ENCODE measurements around the gene TEX48.

TEX48 gene

DNA sequence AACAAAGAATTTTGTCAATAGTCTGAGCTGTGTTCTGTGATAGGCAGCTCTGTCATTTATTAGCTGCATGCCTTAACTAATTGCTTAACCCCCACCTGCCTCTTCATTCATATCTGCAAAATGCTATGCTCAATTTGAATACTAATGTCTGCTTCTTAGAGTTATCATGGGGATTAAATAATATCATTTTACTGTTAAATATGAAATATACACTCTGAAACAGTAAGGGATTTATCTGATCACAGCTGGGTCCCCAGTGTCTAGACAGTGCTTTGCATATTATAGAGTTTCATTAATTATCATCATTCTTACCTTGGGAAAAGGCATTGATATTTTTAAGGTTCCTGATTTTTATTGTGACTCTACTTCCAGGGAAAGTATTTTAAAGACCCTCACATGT is 12.0 kb downstream of the TEX48 start:
- in situ Hi-C loops (cut with HindIII; ENCODE audit: low sequenced_read_pairs): no loop called here

DNA sequence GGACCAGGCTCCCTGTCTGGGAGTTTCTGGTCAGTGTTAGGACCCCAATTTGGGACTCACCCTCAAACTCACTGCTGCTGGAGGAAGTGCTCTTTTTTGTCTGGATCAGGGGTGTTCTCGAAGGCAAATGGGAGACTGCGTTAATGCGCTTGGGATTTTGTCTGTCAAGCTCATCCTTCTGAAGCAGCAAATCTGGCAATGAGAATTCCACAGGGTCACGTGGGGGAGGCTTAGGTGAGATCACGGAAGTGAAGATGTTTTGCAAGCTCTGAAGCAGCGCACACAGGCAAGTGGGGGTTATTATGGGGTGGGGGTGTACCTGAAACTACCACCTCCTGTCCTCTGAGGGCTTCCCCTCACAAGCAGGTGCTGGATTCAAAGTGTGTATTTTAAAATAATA is 13.8 kb downstream of the TEX48 start:
- in situ Hi-C loops (cut with HindIII; ENCODE audit: low sequenced_read_pairs): no loop called here

DNA sequence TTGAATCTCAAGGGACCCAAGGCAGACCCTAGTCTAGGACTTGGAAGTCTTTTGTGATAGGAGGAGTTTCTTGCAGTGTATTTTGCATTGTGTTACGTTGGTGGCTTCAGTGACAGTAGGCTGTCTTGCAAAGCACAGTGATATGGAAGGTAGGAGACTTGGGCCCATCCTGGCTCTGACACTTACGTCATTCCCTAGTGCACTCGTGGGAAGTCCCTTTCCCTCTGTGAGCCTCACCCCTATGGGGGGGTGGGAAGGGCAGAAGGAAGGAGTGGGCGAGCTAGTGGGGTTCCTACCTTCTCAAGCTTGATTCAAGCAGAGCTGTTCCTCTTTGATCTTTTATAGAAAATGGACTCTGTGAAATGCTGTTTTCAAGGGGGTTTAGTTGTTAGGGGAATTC is 15.1 kb downstream of the TEX48 start:
- in situ Hi-C loops (cut with HindIII; ENCODE audit: low sequenced_read_pairs): no loop called here

DNA sequence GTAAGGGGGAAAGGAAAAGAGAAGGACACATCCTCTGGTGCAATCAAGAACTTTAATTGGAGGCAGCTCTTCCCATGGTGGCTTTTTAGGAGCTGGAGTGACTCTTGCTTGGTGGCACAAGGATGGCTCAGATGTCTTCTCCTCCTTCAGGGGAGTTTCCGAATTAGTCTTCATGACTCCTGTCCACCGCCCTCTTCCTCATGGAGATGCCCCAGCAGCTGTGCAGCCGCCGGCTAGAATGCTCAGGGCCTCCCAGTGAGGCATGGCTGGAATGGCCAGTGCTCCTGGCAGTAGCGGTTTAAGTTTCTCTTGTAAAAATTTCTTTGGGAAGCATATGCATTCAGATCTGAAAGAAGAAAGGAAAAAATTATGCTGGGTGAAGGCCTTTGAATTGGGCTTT is 15.6 kb downstream of the TEX48 start:
- in situ Hi-C loops (cut with HindIII; ENCODE audit: low sequenced_read_pairs): no loop called here

DNA sequence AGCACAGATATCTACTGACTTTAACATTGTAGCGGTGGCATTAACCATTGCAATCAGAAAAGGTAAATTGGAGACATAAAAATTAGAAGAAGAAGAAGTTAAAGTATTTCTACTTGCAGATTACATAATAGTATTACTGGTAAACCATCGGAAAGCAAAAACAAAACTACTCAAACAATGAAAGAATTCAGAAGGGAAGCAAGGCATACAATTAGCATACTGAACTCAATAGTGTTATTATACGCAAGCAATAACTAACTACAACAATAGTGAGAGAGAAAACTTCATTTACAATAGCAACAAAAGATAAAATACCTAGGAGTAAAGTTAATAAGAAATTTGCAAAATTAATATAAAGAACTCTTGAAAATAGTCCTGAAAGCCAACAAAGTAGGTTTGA is 17.8 kb downstream of the TEX48 start:
- in situ Hi-C loops (cut with HindIII; ENCODE audit: low sequenced_read_pairs): no loop called here

DNA sequence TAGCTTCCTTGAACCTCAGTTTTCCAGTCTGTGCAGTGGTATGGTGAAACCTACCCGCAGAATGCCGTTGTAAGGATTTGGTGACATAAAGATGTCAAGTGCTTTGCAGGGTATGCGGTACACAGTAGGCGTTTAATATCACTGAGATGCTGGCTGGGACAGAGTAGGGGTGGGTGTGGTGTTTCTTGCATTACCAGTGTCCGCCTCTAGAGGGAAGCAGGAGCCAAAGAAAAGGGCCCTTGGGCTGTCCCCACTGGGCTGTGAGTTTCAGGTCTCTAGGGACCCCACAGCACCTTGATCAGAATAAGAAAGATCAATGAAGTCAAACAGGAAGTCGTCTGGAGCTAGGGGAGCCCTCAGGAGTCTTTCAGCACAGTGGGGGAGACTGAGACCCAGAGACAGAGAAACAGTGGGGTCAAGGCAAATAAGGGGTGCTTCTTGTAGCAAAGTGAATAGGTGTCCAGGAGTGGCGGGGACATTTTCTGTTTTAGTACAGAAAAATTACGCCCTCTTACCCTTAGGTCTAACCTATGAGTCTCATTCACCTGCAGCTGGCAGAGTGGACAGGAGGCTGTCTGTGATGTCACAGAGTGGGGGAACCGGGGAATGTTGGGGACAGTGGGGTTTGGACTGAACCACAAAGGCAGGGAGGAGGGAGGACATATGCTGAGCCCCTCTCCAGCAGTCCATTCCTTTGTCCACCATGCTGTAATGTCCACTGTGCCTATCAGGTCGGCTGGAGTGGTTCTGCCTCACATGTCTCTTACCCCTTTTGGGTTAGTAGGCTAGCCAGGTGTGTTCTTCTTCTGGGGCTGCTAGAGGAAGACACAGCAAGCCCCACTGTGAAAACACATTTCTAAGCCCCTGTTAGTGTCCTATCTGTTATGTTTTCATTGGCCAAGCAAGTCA is 19.7 kb downstream of the TEX48 start:
- in situ Hi-C loops (cut with HindIII; ENCODE audit: low sequenced_read_pairs): no loop called here

DNA sequence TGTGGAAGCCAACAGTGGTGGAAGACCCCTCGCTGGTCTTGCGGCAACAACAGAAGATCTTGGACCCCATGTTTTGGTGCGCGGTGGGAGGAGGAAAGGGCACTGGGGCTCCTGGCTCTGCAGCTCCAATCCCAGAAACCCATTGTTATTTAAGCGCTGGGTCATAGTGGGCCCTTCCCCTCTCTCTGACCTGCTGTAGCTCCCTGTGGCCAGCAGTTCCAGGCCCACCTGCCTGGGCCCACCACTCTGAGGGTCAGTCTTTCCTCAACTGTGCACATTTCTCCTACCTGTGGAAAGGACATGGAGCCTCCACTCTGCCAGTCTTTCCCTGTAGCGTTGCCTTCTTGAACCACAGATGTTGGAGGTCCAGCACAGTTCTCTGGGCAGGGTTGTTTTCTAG is 24.3 kb downstream of the TEX48 start, which contains the start of gene TEX53:
Gene TEX53 (minus strand): TSS at position 101 of the 400 bp plus-strand sequence. CDS start 31 bp downstream, at position 70.
- in situ Hi-C loops (cut with HindIII; ENCODE audit: low sequenced_read_pairs): no loop called here

DNA sequence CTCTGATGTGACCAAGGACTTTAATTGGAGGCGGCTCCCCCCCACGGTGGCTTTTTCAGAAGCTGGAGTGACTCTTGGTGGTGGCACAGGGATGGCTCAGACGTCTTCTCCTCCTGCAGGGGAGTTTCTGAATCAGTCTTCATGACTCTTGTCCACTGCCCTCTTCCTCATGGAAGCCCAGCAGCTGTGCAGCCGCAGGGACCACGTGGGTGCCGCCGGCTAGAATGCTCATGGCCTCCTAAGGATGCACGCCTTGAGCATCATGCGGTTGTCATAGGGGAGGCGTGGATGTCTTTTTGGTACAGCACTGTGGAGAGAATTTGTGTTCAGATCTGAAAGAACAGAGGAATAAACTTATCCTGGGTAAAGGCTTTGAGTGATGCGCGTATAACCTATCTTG is 25.7 kb downstream of the TEX48 start:
- in situ Hi-C loops (cut with HindIII; ENCODE audit: low sequenced_read_pairs): no loop called here

DNA sequence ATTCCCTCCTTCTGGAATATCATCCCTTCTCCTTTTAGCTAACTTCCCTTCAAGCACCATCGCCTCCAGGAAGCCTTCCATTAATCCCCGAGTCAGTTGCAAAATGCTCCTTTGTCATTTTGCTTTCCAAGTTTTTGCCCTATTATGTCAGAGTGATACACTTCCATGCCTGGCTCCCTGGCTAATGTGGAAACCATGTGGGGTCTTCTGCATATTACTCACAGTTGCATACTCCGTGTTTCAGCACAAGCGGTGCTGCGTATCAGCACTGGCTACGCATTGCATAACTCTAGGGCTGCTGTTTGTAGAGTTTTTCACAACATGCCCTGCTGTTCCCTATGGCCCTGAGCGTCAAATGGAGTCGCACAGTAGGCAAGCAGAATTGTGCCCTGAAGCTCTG is 26.3 kb downstream of the TEX48 start:
- in situ Hi-C loops (cut with HindIII; ENCODE audit: low sequenced_read_pairs): no loop called here

DNA sequence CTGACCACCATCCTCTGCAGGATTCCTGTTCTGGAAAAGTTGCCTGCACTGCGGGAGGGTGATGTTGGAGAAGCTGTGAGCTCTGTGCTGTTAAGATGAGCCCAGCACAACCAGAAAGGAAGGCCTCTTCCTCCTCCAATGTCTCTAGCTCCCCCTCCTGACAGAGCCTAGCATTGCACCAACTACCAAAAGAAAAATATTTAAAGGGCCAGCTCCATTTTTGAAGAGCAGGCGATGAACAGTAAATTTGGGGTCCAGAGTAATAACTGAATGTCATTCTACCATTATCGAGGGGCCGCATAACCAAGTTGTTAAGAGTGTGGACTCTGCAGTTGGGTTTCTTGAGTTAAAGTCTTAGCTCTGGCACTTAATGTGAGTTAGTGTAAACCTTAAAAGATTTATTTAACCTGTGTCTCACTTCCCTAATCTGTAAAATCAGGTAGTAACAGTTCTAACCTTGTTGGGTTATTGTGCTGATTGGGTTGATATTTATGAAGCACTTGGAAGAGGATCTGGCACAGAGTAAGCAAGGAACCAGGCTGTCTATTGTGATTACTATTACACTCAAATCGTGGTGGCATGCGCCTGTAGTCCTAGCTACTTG is 28.3 kb downstream of the TEX48 start:
- in situ Hi-C loops (cut with HindIII; ENCODE audit: low sequenced_read_pairs): no loop called here

DNA sequence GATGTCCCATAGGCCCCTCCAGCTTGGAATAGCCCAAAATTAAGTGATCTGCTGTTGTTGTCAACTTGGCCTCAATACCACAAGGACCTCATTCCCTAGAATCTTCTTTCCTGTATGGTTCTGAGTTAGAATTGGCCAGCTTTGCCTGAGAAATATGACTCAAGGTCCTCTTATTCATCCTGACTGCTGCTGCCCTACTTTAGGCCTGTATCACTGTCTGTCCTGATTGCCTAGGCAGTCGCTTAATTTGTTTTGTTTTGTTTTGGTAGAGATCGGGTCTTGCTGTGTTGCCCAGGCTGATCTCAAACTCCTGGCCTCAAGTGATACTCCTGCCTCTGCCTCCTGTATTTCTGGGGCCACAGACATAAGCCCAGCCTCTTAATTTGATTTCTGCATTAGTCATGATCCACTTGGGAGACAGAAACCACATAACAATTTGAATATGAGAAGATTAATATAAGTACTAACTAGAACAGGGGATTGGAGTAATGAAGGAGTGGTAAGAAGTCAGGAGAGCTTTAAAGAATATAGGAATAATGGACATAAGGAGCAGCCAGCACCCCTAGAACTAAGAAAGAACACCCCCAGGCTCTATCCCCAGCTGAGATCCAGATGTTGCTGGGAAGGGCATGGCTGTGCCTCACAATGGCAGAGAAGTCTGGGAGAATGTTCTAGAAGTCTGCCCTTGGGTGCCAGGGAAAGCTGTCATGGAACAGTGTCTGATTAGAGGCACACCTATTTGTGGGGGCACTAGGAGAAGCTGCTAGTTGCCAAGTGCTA is 29.0 kb downstream of the TEX48 start:
- in situ Hi-C loops (cut with HindIII; ENCODE audit: low sequenced_read_pairs): no loop called here

DNA sequence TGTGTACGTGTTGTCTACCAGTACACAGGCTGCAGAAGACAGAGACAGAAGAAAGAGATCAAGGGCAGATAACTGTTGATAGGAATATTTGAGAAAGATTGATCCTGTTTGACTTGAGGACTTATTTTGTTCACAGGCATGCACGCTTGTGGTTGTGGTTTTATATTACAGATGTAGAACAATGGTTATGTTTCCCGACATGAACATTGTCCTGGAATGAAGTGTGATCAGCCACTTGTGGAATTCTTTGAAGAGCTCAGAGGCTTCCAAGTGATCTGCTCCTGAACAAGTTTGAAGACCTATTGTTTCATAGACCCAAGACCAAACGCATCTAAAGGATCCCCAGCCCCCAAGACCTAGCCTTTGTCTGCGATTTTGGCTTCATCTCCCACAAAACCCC is 38.1 kb downstream of the TEX48 start:
- in situ Hi-C loops (cut with HindIII; ENCODE audit: low sequenced_read_pairs): no loop called here

DNA sequence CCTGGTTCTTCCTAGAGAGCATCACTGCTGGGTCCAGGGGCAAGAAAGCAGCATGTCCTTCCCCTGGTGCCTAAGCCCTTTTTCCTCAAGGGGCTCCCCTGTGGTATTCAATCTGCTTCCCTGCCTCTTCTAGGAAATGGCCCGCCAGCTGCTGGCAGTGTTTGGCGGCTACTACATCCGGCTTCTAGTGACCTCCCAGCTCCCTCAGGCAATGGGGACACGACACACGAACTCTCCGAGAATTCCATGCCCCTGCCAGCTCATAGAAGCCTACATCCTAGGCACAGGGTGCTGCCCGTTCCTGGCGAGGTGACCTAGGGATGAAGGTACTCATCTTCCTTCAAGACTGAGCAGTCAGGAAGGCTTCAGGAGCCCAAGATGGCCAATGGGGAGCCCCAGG is 39.0 kb downstream of the TEX48 start:
- in situ Hi-C loops (cut with HindIII; ENCODE audit: low sequenced_read_pairs): no loop called here

DNA sequence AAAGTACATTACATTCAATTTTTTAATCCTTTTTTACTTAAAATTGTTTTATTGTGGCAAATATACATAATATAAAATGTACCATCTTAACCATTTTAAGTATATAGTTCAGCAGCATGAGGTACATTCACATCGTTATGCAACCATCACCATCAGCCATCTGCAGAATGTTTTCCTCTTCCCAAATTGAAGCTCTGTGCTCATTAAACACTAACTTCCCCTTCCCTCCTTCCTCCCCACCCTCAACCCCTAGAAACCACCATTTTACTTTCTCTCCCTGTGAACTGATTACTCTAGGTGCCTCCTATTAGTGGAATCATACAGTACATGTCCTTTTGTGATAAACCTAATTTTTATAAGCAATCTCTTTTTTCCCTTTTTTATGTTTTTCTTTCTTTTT is 40.0 kb downstream of the TEX48 start:
- in situ Hi-C loops (cut with HindIII; ENCODE audit: low sequenced_read_pairs): no loop called here

DNA sequence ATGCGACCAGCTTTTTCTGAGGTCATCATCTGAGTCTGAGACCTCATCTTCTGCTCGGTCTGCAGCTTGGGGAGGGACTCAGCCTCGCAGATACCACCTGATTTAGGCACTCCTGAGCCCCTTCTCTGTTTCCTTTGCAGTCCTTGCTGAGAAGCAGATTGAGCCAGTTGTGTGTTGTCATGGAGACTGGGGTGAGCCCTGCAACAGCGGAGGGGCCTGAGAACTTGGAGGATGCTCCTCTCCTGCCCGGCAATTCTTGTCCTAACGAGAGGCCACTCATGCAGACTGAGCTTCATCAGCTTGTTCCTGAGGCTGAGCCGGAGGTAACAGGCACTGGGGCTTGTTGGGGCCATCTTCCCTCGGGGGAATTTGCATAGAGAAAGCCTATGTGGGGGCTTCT is 43.6 kb downstream of the TEX48 start:
- in situ Hi-C loops (cut with HindIII; ENCODE audit: low sequenced_read_pairs): no loop called here

DNA sequence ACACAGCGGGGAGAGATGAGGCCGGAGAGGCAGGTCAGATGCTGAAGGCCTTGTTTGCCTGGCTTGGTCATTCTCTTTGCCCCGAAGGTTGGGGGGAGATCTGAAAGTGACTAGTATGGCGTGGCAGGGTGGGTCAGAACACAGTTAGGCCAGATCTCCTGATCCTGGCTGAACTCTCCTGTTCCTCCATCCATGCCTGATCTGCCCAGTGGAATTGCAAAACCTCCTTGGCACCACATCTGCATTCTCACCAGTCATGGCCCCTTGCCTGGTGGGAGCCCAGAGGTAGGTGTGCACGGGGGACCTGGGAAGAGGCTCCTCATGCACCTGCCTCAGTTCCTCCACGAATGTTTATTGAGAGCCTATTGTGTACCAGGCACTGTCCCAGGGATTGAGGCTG is 47.6 kb downstream of the TEX48 start:
- in situ Hi-C loops (cut with HindIII; ENCODE audit: low sequenced_read_pairs): no loop called here

DNA sequence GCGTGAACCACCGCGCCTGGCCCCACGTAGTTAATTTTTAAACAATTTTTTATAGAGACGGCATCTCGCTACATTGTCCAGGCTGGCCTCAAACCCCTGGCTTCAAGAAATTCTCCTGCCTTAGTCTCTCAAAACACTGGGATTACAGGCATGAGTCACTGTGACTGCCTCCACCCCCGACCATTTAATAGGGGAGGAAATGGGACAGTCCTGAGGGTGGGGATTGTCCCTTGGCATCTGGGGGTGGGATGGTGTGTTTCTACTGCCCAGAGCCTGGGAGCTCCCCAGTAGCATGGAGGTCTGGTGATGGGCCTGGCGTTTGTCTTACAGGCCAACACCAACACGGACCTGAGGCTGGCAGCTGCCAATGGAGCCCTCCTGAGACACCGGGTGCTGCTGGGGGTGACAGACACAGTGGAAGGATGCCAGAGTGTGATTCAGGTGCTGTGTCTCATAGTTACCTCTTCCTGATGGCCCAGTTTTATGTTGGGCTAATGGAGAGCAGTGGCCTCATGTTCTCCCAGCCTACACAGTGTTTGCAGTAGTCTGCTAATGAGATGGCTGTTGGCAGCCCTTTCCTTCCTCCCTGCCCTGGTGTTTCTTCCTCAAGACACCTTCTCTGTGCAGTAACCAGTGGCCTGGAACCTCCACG is 48.4 kb downstream of the TEX48 start:
- in situ Hi-C loops (cut with HindIII; ENCODE audit: low sequenced_read_pairs): no loop called here

DNA sequence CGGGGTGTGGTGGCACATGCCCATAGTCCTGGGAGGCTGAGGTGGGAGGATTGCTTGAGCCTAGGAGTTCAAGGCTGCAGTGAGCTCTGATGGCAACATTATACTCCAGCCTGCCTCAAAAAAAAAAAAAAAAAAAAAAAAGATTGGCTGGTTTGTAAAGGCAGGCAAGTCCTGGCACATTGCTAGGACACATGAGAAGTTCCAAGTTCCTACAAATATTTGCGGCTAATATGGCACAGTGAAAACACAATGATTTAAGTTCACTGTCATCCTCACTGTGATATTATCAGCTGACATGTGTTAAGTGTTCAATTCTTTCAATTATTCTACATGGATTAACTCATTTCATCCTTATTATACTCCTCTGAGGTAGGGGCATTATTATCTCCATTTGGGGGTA is 50.8 kb downstream of the TEX48 start:
- in situ Hi-C loops (cut with HindIII; ENCODE audit: low sequenced_read_pairs): no loop called here

DNA sequence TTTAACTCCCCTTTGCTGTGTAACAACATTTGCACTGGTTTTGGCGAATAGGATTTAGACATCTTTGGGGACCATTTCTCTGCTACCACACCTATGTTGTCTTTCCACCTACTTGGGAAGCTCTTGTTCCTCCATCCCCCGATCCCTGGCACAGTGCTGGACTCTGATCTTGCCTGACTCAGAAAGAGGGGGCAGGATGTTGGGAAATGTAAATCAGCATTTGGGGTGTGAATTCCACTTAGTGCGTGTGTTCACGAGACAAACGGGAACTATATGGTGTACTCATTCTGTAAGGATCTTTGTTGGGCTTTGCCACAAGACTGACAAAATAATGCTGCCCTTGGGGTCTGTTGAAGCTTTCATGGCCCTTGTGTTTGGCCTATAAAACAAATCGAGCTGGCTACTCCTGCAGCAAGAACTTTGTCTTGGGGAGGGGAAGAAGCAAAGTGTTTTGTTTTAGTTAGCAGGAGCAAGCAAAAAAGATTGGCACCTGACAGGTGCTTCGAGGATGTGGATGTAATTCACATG is 52.4 kb downstream of the TEX48 start:
- in situ Hi-C loops (cut with HindIII; ENCODE audit: low sequenced_read_pairs): no loop called here

DNA sequence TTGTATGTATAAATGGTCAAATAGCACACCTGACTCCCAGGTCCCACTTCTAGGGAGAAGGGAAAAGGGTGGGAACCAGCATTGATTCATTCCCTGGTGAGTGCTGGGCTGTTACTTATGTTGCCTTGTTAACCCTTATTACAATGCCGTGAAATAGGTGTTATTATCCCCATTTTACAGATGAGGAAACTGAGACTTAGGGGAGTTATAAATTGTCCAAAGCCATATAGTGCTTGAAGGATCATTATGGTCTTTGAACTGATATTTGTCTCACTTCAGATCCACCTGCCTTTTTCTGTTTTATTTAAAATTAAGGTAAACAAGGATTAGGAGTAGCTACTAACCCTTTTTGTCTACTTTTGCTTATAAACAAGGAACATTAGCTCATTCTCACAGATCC is 54.4 kb downstream of the TEX48 start:
- in situ Hi-C loops (cut with HindIII; ENCODE audit: low sequenced_read_pairs): no loop called here

DNA sequence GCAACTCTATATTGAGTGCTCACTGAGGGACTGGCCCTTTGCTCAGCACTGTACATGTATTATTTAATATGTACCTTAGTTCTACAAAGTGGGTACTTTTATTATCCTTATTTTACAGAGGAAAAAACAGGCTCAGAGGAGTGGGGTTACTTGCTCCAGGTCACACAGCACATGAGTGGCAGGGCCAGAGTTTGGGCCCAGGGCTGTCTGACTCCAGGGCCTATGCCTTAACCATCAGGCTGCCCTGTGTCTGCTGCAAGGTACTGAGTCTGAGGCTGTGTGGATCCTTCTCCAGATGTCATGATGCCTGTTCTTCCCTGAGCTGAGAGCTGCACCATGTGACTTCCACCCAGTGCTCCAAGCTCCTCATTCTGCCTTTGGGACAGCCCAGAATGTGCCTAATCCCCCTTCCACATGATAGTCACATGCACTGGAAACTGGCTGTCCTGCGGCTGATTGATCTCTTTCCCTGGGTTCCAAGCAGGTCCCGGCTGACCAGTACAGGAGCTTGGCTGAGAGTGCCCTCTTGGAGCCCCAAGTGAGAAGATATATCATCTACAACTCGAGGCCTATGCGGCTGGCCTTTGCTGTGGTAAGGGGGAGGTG is 55.5 kb downstream of the TEX48 start:
- in situ Hi-C loops (cut with HindIII; ENCODE audit: low sequenced_read_pairs): no loop called here

Measured in DLD1 (cell line).